ENCODE data around the gene PROSER3. TPM values are rescaled to one million over a fixed set of nuclear protein-coding genes. Genes with fewer than 3 reads are reported as not detected.

The PROSER3 gene
- total RNA-seq, 2 donors from 2014 or later, result 7.3 to 14.2 TPM

DNA sequence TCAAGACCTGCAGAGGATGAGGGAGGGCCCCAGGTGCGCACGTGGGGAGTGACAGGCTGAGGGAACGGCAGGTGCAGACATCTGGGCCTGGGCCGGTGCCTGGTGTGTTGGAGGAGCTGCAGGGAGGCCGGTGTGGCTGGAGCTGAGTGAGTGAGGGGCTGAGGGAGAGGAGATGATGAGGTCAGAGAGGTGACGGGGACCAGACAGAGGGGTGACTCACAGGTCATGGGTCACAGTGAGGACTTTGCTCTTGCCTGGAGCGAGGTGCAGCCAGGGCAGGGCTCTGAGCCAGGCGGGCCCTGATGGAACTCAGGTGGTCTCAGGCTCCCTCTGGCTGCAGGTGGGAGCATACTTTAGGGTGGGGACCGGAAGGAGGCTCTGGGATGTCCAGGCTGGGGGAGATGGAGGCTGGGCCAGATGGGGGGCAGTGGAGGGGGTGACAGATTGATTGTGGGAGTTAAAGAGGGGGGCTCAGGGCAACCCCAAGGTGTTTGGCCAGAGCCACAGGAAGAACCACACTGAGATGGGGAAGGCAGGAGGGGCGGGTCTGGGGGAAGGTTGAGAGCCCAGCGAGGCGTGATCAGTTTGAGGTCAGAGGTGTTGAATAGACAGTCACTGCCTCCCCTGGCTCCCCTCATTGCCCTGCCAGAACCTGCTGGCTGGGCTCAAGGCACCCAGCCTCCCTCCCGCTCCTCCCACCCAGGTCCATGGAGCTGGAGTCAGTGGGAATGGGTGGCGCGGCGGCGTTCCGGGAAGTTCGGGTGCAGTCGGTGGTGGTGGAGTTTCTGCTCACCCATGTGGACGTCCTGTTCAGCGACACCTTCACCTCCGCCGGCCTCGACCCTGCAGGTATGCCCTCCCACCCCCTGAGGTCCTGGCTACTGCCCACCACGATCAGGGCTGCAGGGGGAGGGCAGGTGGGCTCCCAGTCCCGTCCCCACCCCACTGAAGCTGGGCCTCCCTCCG, 25.8 kb downstream of the PROSER3 start:
- Histone ChIP-seq H3K27ac (no peak overlapping the region), H3K36me3 (replicated peaks in 1 of 2; ENCODE audit: insufficient read depth in 1 of 2, low read depth in 2 of 2) (no peaks in the 10 kb centered on the region), H3K9me3 (no peaks in the 10 kb centered on the region), H3K27me3 (no peaks in the 10 kb centered on the region), H3K4me1 (no peaks in the 10 kb centered on the region), H3K4me3 (no peak overlapping the region)
- no peak for TF ChIP-seq CTCF (IDR thresholded peaks at IDR 0.05)
- TF ChIP-seq POLR2A (IDR thresholded peaks at IDR 0.05), result no peak
- no peak for DNase-seq
- no peak for ATAC-seq
- WGBS, 2 donors, result 90 to 91% methylated on average over 19 to 25 of the region's 28 CpGs
- intact Hi-C loops (cut with DNase I), result no loop called here

DNA sequence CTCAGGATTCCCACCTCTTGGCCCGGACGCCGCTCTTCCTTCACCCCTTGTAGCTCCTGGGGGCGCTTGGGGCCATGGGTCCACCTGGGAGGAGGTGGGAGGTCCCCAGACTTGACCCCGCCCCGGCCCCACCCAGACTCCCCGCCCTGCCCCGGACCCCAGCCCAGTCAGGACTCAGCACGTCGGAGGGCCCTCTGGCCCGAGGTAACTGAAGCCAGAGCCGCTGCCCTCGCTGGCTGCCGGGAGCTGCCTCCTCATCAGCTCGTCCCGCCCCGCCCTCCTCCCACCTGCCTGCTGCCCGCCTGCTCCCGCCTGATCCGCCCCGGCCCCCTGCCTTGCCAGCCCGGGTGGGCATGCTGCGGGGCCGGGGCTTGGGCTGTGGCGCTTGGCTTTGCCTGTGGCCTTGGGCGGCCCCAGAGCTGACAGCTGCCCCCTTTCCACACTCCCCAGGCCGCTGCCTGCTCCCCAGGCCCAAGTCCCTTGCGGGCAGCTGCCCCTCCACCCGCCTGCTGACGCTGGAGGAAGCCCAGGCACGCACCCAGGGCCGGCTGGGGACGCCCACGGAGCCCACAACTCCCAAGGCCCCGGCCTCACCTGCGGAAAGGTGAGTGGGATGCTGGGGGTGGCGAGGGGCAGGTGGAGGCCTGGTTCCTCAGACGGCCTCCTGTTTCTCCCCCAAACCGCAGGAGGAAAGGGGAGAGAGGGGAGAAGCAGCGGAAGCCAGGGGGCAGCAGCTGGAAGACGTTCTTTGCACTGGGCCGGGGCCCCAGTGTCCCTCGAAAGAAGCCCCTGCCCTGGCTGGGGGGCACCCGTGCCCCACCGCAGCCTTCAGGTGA, 26.7 kb downstream of the PROSER3 start:
- no peak overlapping the region for H3K27ac ChIP-seq
- no peak for TF ChIP-seq CTCF (IDR thresholded peaks at IDR 0.05)
- TF ChIP-seq POLR2A (IDR thresholded peaks at IDR 0.05), result no peak
- no peaks in the 10 kb centered on the region for H3K36me3 ChIP-seq (replicated peaks in 1 of 2; ENCODE audit: insufficient read depth in 1 of 2, low read depth in 2 of 2)
- 82% methylated on average over 22 to 28 of the region's 45 CpGs for WGBS, 2 donors
- H3K4me3 ChIP-seq, result no peak overlapping the region
- H3K4me1 ChIP-seq, result no peaks in the 10 kb centered on the region
- no peaks in the 10 kb centered on the region for H3K9me3 ChIP-seq
- DNase-seq, result no peak
- intact Hi-C loops (cut with DNase I), result no loop called here
- no peak for ATAC-seq
- no peaks in the 10 kb centered on the region for H3K27me3 ChIP-seq

DNA sequence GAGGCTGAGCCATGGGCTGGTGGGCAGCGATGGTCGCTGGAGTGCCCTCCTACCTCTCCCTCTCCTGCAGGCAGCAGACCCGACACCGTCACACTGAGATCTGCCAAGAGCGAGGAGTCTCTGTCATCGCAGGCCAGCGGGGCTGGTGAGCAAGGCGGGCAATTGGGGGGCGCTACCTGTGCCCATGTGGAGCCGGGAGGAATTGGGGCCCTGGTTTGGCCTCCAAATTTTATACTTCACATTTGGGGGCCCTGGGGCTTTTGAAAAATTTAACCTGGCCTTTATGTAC, 27.3 kb downstream of the PROSER3 start:
- Histone ChIP-seq H3K36me3 (replicated peaks in 1 of 2; ENCODE audit: insufficient read depth in 1 of 2, low read depth in 2 of 2) (no peaks in the 10 kb centered on the region), H3K27me3 (no peaks in the 10 kb centered on the region), H3K4me1 (no peaks in the 10 kb centered on the region), H3K4me3 (no peak overlapping the region), H3K27ac (no peak overlapping the region), H3K9me3 (no peaks in the 10 kb centered on the region)
- 84 to 95% methylated on average over 8 of the region's 10 CpGs for WGBS, 2 donors
- TF ChIP-seq CTCF (IDR thresholded peaks at IDR 0.05) (no peak), POLR2A (IDR thresholded peaks at IDR 0.05) (no peak)
- ATAC-seq, result no peak
- DNase-seq, result no peak
- intact Hi-C loops (cut with DNase I), result no loop called here

DNA sequence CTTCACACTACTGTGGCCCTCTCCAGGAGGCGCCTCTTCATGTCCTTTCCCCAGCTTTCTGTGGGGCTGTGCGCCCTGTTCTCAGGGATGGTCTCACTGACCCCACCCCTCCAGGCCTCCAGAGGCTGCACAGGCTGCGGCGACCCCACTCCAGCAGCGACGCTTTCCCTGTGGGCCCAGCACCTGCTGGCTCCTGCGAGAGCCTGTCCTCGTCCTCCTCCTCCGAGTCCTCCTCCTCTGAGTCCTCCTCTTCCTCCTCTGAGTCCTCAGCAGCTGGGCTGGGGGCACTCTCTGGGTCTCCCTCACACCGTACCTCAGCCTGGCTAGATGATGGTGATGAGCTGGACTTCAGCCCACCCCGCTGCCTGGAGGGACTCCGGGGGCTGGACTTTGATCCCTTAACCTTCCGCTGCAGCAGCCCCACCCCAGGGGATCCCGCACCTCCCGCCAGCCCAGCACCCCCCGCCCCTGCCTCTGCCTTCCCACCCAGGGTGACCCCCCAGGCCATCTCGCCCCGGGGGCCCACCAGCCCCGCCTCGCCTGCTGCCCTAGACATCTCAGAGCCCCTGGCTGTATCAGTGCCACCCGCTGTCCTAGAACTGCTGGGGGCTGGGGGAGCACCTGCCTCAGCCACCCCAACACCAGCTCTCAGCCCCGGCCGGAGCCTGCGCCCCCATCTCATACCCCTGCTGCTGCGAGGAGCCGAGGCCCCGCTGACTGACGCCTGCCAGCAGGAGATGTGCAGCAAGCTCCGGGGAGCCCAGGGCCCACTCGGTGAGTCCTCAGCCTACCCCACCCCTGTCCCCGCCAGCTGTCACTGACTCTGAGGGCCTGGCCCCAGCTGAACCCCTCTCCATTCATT, 28.6 kb downstream of the PROSER3 start:
- Histone ChIP-seq H3K36me3 (replicated peaks in 1 of 2; ENCODE audit: insufficient read depth in 1 of 2, low read depth in 2 of 2) (no peaks in the 10 kb centered on the region), H3K27me3 (no peaks in the 10 kb centered on the region), H3K4me1 (peaks cover 10% of the 10 kb centered on the region), H3K27ac (no peak overlapping the region), H3K4me3 (no peak overlapping the region), H3K9me3 (no peaks in the 10 kb centered on the region)
- TF ChIP-seq CTCF (IDR thresholded peaks at IDR 0.05) (no peak), POLR2A (IDR thresholded peaks at IDR 0.05) (no peak)
- ATAC-seq, result no peak
- 84 to 91% methylated on average over 20 to 22 of the region's 31 CpGs for WGBS, 2 donors
- no peak for DNase-seq
- intact Hi-C loops (cut with DNase I), result no loop called here

All from body of pancreas (tissue), 4 donors.